Stimulated activated memory B cell treated with anti-CD40 and anti-IgM and Interleukin-4, amounts not matched to agents 10 μg/mL and 1 μg/mL and 100 μg/mL, for 72 hours (primary cell): ENCODE measurements around the gene KBTBD3.
"Not testable (repeated sequence)": the region's sequence is repeated elsewhere in the genome, so short reads cannot be mapped to it uniquely, and the experiment has no call there.

ENCODE experiments used
- ATAC-seq: fragments of 150-1000 bp; cut with Tn5 transposase; 2 replicates; pipeline ENCODE4 v1.10.0; 2021
- H3K27ac Mint-ChIP-seq: one replicate; pipeline ENCODE4 v1.8.0; 2022; ENCODE audit warnings: mild to moderate bottlenecking, mixed read lengths
- H3K27me3 Mint-ChIP-seq: one replicate; pipeline ENCODE4 v1.8.0; 2022; ENCODE audit warnings: mixed read lengths
- H3K36me3 Mint-ChIP-seq: one replicate; pipeline ENCODE4 v1.8.0; 2022; ENCODE audit warnings: mixed read lengths
- H3K4me1 Mint-ChIP-seq: one replicate; pipeline ENCODE4 v1.8.0; 2022; ENCODE audit warnings: mixed read lengths
- H3K4me3 Mint-ChIP-seq: one replicate; pipeline ENCODE4 v1.8.0; 2022; ENCODE audit warnings: mild to moderate bottlenecking, moderate library complexity, mixed read lengths
- H3K9me3 Mint-ChIP-seq: one replicate; pipeline ENCODE4 v1.8.0; 2022; ENCODE audit warnings: mixed read lengths

The KBTBD3 gene

GRCh38 chr11:106076171-106076918 is 802 bp downstream of the KBTBD3 start:
- H3K4me1 Mint-ChIP-seq: peaks cover 45% of the 10 kb centered on the region

GRCh38 chr11:106072804-106073203 is 4.3 kb downstream of the KBTBD3 start:
- Mint-ChIP-seq H3K36me3 (peaks cover 8% of the 10 kb centered on the region), H3K4me1 (peaks cover 35% of the 10 kb centered on the region), H3K27me3 (no peaks in the 10 kb centered on the region), H3K9me3 (no peaks in the 10 kb centered on the region), H3K4me3 (no peak overlapping the region), H3K27ac (no peak overlapping the region)
- ATAC-seq: no peak

More at GRCh38 chr11:106076171-106076918, 802 bp downstream of the KBTBD3 start:
- Mint-ChIP-seq H3K36me3 (peaks cover 6% of the 10 kb centered on the region), H3K4me3 (peak overlapping the region; percentile 96), H3K27ac (peak overlapping the region; percentile 84), H3K27me3 (no peaks in the 10 kb centered on the region), H3K9me3 (no peaks in the 10 kb centered on the region)
- ATAC-seq: no peak

DNA sequence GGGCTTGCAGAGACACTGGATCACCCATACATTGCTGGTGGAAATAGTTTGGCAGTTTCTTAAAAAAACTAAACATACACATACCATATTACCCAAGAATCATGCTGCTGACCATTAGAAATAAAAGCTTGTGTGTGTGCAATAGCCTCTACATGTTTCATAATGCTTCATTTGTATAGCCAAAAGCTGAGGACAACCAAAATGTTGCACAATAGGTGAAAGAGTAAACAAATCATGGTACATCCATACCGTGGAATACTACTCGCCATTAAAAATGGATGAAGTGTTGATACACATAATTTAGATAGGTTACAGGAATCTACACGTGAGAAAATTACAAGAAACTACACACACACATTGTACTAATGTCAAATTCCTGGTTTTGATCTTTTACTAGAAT is 6.5 kb downstream of the KBTBD3 start:
- H3K4me1 Mint-ChIP-seq: peaks cover 26% of the 10 kb centered on the region
- no peak overlapping the region for H3K27ac Mint-ChIP-seq
- H3K27me3 Mint-ChIP-seq: no peaks in the 10 kb centered on the region
- no peak overlapping the region for H3K4me3 Mint-ChIP-seq
- peaks cover 19% of the 10 kb centered on the region for H3K36me3 Mint-ChIP-seq
- H3K9me3 Mint-ChIP-seq: no peaks in the 10 kb centered on the region
- ATAC-seq: no peak

GRCh38 chr11:106063009-106063408 is 14.1 kb downstream of the KBTBD3 start:
- ATAC-seq: peak; percentile 59
- H3K4me3 Mint-ChIP-seq: no peak overlapping the region
- no peaks in the 10 kb centered on the region for H3K9me3 Mint-ChIP-seq
- H3K4me1 Mint-ChIP-seq: peaks cover 12% of the 10 kb centered on the region
- H3K27ac Mint-ChIP-seq: no peak overlapping the region
- H3K36me3 Mint-ChIP-seq: peaks cover 26% of the 10 kb centered on the region
- H3K27me3 Mint-ChIP-seq: no peaks in the 10 kb centered on the region

DNA sequence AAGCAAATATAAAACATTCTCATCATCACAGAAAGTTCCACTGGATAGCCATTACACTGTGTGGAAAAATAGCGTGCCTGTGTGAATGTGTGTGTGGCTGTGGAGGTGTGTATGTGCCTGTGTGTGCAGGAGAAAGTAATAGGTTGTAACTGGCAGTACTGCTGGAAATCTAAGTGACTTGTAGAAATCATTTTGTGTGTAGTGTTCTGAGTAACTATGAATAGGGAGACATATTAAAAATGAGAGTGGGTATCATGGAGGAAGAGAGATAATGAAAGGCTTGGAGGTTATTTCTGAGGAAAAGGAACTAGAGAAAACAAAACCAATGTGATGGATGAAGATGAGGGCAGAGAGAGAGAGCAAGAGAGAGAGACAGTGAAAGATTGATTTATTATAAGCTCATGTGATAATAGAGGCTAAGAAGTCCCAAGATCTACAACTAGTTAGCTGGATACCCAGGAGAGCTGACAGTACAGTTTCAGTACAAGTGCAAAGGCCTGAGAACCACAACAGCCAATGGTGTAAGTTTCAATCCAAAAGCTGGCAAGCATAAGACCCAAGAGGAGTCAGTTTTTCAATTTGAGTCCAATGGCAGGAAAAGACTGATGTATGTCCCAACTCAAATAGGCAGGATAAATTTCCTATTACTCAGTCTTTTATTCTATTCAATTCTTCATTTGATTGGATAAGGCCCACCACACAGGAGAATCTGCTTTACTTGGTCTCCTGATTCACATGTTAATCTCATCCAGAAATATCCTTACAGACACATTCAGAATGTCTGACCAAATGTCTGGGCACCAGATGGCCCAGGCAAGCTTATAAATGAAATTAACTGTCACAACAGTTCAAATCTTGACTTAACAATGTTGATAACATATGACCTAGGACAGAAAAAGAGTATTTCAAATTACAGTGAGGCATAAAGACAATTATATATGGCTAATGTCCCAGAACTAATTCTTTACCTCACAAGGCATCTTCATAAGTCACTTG is 14.9 kb downstream of the KBTBD3 start:
- Mint-ChIP-seq H3K9me3 (no peaks in the 10 kb centered on the region), H3K4me1 (peaks cover 9% of the 10 kb centered on the region), H3K4me3 (no peak overlapping the region), H3K27ac (no peak overlapping the region), H3K27me3 (no peaks in the 10 kb centered on the region), H3K36me3 (peaks cover 19% of the 10 kb centered on the region)
- ATAC-seq: no peak

GRCh38 chr11:106061249-106061784 is 15.8 kb downstream of the KBTBD3 start:
- no peaks in the 10 kb centered on the region for H3K27me3 Mint-ChIP-seq
- H3K27ac Mint-ChIP-seq: no peak overlapping the region
- no peaks in the 10 kb centered on the region for H3K9me3 Mint-ChIP-seq
- peaks cover 19% of the 10 kb centered on the region for H3K36me3 Mint-ChIP-seq
- ATAC-seq: no peak
- H3K4me3 Mint-ChIP-seq: no peak overlapping the region
- peaks cover 9% of the 10 kb centered on the region for H3K4me1 Mint-ChIP-seq

DNA sequence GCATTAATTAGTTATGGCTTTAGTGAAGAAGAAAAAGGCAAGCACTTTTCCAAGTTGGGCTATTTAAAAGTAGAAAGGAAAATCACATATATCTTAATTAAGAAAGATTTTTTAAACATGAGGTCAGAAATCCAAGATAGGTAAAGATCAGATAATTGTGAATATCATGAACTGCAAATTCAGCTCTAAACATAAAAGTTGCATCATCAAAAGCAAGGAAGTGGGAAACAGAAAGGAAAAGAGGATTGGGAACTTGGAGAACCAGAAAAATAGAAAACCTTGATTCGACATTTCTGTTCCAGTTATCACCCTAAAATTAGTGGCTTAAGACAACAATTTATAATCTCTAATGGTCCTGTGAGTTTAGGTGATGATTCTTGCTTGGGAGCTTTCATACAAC is 17.5 kb downstream of the KBTBD3 start:
- peaks cover 13% of the 10 kb centered on the region for H3K36me3 Mint-ChIP-seq
- no peaks in the 10 kb centered on the region for H3K27me3 Mint-ChIP-seq
- no peak overlapping the region for H3K27ac Mint-ChIP-seq
- H3K9me3 Mint-ChIP-seq: no peaks in the 10 kb centered on the region
- no peak overlapping the region for H3K4me3 Mint-ChIP-seq
- H3K4me1 Mint-ChIP-seq: peaks cover 9% of the 10 kb centered on the region
- ATAC-seq: no peak

GRCh38 chr11:106058377-106058776 is 18.8 kb downstream of the KBTBD3 start:
- H3K27me3 Mint-ChIP-seq, H3K9me3 Mint-ChIP-seq, H3K27ac Mint-ChIP-seq, H3K4me3 Mint-ChIP-seq, H3K4me1 Mint-ChIP-seq, ATAC-seq: not testable (repeated sequence)
- H3K36me3 Mint-ChIP-seq: peaks cover 13% of the 10 kb centered on the region

- H3K9me3 Mint-ChIP-seq: no peaks in the 10 kb centered on the region
- no peak overlapping the region for H3K27ac Mint-ChIP-seq
- ATAC-seq: no peak
- H3K4me3 Mint-ChIP-seq: no peak overlapping the region
- no peaks in the 10 kb centered on the region for H3K36me3 Mint-ChIP-seq
- H3K27me3 Mint-ChIP-seq: no peaks in the 10 kb centered on the region
- no peaks in the 10 kb centered on the region for H3K4me1 Mint-ChIP-seq
These were observed 26.0 kb downstream of the KBTBD3 start for GRCh38 chr11:106051103-106051502.

DNA sequence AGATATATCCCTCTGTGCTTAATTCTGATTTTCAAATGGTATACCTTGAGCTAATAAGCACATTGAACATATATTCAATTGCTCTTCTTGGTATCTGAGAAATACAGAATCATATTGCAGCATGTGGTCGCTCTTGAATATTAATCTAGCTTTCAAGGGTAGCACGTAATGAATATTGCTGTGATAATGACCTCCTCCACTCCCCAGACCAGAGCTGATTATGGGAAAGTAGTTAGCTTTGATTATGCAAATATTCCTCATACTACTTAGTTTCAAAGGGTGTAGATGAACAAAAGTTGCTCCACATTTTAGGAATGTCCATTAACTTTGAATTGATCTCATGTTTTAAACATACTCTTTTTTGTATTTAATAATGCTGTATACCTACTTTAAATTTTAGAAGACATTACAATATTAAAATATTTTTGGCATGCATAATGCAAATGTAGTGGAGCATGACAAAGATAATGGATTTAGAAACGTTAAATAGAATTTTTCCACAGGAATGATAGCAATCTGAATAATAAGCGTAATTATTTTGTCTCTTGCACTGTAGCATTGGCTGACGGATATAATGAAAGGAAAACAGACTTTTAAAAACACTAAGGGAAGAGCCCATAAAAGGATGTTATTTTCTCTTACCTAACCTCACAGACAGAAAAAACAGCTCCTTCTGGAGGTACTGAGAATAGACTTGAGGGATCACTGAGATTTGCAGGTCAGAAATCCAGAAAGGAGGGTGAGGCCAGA is 27.2 kb downstream of the KBTBD3 start:
- no peaks in the 10 kb centered on the region for H3K27me3 Mint-ChIP-seq
- no peak for ATAC-seq
- H3K4me3 Mint-ChIP-seq: no peak overlapping the region
- no peak overlapping the region for H3K27ac Mint-ChIP-seq
- H3K36me3 Mint-ChIP-seq: no peaks in the 10 kb centered on the region
- no peaks in the 10 kb centered on the region for H3K9me3 Mint-ChIP-seq
- no peaks in the 10 kb centered on the region for H3K4me1 Mint-ChIP-seq

GRCh38 chr11:106047631-106048030 is 29.5 kb downstream of the KBTBD3 start:
- Mint-ChIP-seq H3K27ac (no peak overlapping the region), H3K36me3 (no peaks in the 10 kb centered on the region), H3K4me1 (no peaks in the 10 kb centered on the region), H3K27me3 (no peaks in the 10 kb centered on the region), H3K4me3 (no peak overlapping the region), H3K9me3 (no peaks in the 10 kb centered on the region)
- no peak for ATAC-seq

GRCh38 chr11:106043540-106043939 is 33.6 kb downstream of the KBTBD3 start:
- no peaks in the 10 kb centered on the region for H3K9me3 Mint-ChIP-seq
- ATAC-seq: no peak
- H3K36me3 Mint-ChIP-seq: no peaks in the 10 kb centered on the region
- no peak overlapping the region for H3K27ac Mint-ChIP-seq
- no peaks in the 10 kb centered on the region for H3K4me1 Mint-ChIP-seq
- H3K4me3 Mint-ChIP-seq: no peak overlapping the region
- H3K27me3 Mint-ChIP-seq: no peaks in the 10 kb centered on the region

DNA sequence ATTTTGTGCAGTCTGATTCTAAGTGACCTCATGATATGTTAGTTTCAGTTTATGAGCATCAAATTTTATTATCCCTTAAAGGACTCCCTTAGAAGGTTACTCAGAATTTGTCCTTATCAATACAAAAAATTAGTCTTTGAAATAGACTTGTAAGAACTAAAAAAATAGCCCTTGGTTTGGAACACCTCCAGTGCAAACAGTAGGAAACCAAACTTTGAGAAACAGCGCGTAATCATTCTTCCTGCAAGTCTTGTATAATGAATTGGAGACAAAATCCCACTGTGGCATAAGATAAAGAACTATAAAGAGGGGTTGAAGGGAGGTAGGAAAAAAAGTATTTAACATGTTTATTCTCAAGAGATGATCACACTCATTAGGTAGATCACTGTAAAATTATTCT is 44.3 kb downstream of the KBTBD3 start:
- H3K27me3 Mint-ChIP-seq: peaks cover 39% of the 10 kb centered on the region
- no peak for ATAC-seq
- H3K4me1 Mint-ChIP-seq: no peaks in the 10 kb centered on the region
- H3K27ac Mint-ChIP-seq: no peak overlapping the region
- no peaks in the 10 kb centered on the region for H3K36me3 Mint-ChIP-seq
- no peaks in the 10 kb centered on the region for H3K9me3 Mint-ChIP-seq
- H3K4me3 Mint-ChIP-seq: no peak overlapping the region

- no peak for ATAC-seq
These were observed 45.2 kb downstream of the KBTBD3 start for GRCh38 chr11:106031936-106032335.

More at GRCh38 chr11:106031936-106032335, 45.2 kb downstream of the KBTBD3 start:
- Mint-ChIP-seq H3K36me3 (no peaks in the 10 kb centered on the region), H3K4me3 (no peak overlapping the region), H3K9me3 (peaks cover 3% of the 10 kb centered on the region), H3K27ac (no peak overlapping the region), H3K27me3 (peaks cover 35% of the 10 kb centered on the region), H3K4me1 (no peaks in the 10 kb centered on the region)
